GM23248 (cell line): ENCODE results near the gene MCRS1. TPM values are rescaled to one million over a fixed set of nuclear protein-coding genes. Genes with fewer than 3 reads are reported as not detected.

ENCODE experiments used
- DNase-seq: peaks from one replicate; pipeline ENCODE4 v3.0.0-alpha.2; 2015
- H2AFZ ChIP-seq: fragments of 200-600 bp; sonication (generic); 2 replicates; pipeline ENCODE4 v1.6.1; 2016; ENCODE audit warnings: antibody characterized with exemption
- H3F3A ChIP-seq: fragments of 200-600 bp; sonication (generic); 2 replicates; pipeline ENCODE4 v1.6.1; 2016; ENCODE audit warnings: mild to moderate bottlenecking, antibody characterized with exemption, mixed run types; ENCODE audit not compliant: insufficient read depth
- H3K27ac ChIP-seq: fragments of 200-600 bp; sonication (generic); 2 replicates; pipeline ENCODE4 v1.5.1; 2016; ENCODE audit warnings: mild to moderate bottlenecking
- H3K27me3 ChIP-seq: fragments of 200-600 bp; sonication (generic); replicated peaks from 2 replicates; pipeline ENCODE4 v1.6.1; 2016; ENCODE audit warnings: mild to moderate bottlenecking; ENCODE audit not compliant: insufficient read depth
- H3K36me3 ChIP-seq: fragments of 200-600 bp; sonication (generic); 2 replicates; pipeline ENCODE4 v1.6.1; 2016; ENCODE audit warnings: low read depth, mild to moderate bottlenecking
- H3K4me1 ChIP-seq: fragments of 200-600 bp; sonication (generic); 2 replicates; pipeline ENCODE4 v1.6.1; 2016; ENCODE audit warnings: mild to moderate bottlenecking; ENCODE audit not compliant: insufficient read depth
- H3K4me2 ChIP-seq: fragments of 200-600 bp; sonication (generic); one replicate; pipeline ENCODE4 v1.6.1; 2016; ENCODE audit warnings: mild to moderate bottlenecking; ENCODE audit not compliant: unreplicated experiment
- H3K4me3 ChIP-seq: fragments of 200-600 bp; sonication (generic); 2 replicates; pipeline ENCODE4 v1.5.1; 2016; ENCODE audit warnings: mild to moderate bottlenecking
- H3K79me2 ChIP-seq: fragments of 200-600 bp; sonication (generic); 2 replicates; pipeline ENCODE4 v1.6.1; 2016; ENCODE audit warnings: mild to moderate bottlenecking; ENCODE audit not compliant: insufficient read depth
- H3K9ac ChIP-seq: fragments of 200-600 bp; sonication (generic); 2 replicates; pipeline ENCODE4 v1.6.1; 2016; ENCODE audit warnings: mild to moderate bottlenecking
- H3K9me2 ChIP-seq: fragments of 200-600 bp; sonication (generic); 2 replicates; pipeline ENCODE4 v1.6.1; 2016; ENCODE audit warnings: mixed run types, mild to moderate bottlenecking, moderate library complexity; ENCODE audit not compliant: insufficient read depth
- H3K9me3 ChIP-seq: fragments of 200-600 bp; sonication (generic); one replicate; pipeline ENCODE4 v1.6.1; 2017; ENCODE audit warnings: low read depth
- H4K20me1 ChIP-seq: fragments of 200-600 bp; sonication (generic); 2 replicates; pipeline ENCODE4 v1.6.0; 2016; ENCODE audit not compliant: insufficient read depth
- EZH2 ChIP-seq: fragments of 200-600 bp; sonication (generic); IDR thresholded peaks from 2 replicates; pipeline ENCODE4 v1.6.1; 2018; ENCODE audit warnings: antibody characterized with exemption, mild to moderate bottlenecking; ENCODE audit not compliant: insufficient read depth, poor library complexity, severe bottlenecking
- EZH2phosphoT487 ChIP-seq: fragments of 200-600 bp; sonication (generic); IDR thresholded peaks from 2 replicates; pipeline ENCODE4 v1.6.1; 2018; ENCODE audit warnings: antibody characterized with exemption, moderate library complexity, mild to moderate bottlenecking, low read depth; ENCODE audit not compliant: insufficient read depth
- WGBS, 2 experiments: methylation state at CpG; one replicate each; pipeline ENCODE4 v1.1.6; 2015 to 2017; ENCODE audit warnings: low lambda C conversion rate in 2 of 2, low coverage in 1 of 2; ENCODE audit errors: missing lambda C conversion rate in 2 of 2; 5-methylcytosine and 5-hydroxymethylcytosine counted together
- in situ Hi-C: fragments of 300-500 bp; cut with MboI; formaldehyde crosslinking; loops from 2 replicates; pipeline ENCODE4 v1.15.0; 2020
- polyA plus RNA-seq: library from polyadenylated mRNA; unstranded; fragments of >200 nt; fragmentation: Nextera tagmentation; extraction: Ambion mirVana; gene quantifications from 2 replicates; pipeline ENCODE4 v1.2.1, GENCODE V29; 2016
- total RNA-seq: library from RNA; depleted of rRNA; stranded (reverse); fragments of >200 nt; shearing (Covaris generic); gene quantifications from 2 replicates; pipeline ENCODE4 v1.2.3, GENCODE V29; 2014

Gene MCRS1
- total and polyA plus RNA-seq, 2 experiments from 2014 or later = 54.9 to 64.2 TPM

DNA sequence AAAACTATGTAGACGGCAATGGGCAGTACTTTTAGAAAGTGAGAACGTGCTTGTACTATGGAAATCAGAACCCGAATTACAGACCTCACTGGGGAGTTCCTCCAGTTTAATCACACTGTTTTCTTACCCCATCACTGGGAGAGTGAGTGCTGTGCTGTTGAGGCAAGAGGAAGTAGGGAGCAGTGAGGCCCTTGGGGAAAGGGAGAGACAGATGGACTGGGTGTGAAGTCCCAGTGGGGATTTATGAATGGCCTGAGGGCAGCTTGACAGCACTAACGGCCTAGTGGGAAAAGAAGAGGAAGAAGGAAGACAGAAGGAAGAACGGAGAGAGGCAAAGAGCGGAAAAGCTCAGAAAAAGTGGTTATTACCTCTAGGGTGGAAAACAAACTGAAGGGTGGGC is 5.7 kb downstream of the MCRS1 start:
- no peaks in the 10 kb centered on the region for H3K9me2 ChIP-seq
- H4K20me1 ChIP-seq = no peaks in the 10 kb centered on the region
- 90 to 93% methylated on average over 6 of the region's 6 CpGs for WGBS, 2 experiments
- H3K4me1 ChIP-seq = peaks cover 7% of the 10 kb centered on the region; the same call in 1 of the 2 replicates
- peaks cover 2% of the 10 kb centered on the region; the same call in 1 of the 2 replicates for H3K36me3 ChIP-seq
- no peak overlapping the region for H2AFZ ChIP-seq
- H3K4me2 ChIP-seq = no peak overlapping the region
- H3K4me3 ChIP-seq = no peak overlapping the region
- H3K27ac ChIP-seq = no peak overlapping the region
- DNase-seq = no peak
- TF ChIP-seq EZH2phosphoT487 = no peak
- TF ChIP-seq EZH2 = no peak
- no peaks in the 10 kb centered on the region for H3K9me3 ChIP-seq
- no peak overlapping the region for H3K9ac ChIP-seq
- peaks cover 14% of the 10 kb centered on the region for H3K79me2 ChIP-seq
- no peaks in the 10 kb centered on the region for H3K27me3 ChIP-seq
- in situ Hi-C loops = no loop called here
- H3F3A ChIP-seq = no peaks in the 10 kb centered on the region

DNA sequence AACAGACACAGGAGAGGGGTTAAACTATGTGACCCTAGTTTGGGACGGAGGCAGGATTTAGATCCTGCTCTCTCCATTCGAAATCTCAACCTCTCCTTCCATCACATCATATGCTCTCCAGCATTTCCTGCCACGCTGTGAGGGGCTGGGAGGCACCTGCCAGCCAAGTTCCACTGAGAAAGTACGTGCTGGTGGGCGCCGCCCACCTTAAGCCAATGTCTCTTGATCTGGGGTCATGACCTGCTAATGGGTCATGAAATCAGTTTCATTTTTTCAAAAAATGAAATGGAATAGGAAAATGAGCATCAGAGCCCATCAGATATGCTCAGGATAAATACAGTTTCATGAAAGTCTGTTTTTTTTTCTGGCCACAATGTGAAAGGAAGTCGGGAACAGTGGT is 7.2 kb downstream of the MCRS1 start:
- no peaks in the 10 kb centered on the region for H3K9me2 ChIP-seq

GRCh38 chr12:49559011-49559675 is 8.8 kb downstream of the MCRS1 start:
- no peaks in the 10 kb centered on the region for H4K20me1 ChIP-seq
- H3K27ac ChIP-seq = no peak overlapping the region
- H3K9me3 ChIP-seq = no peaks in the 10 kb centered on the region
- WGBS, 2 experiments = 94 to 95% methylated on average over 17 of the region's 17 CpGs
- DNase-seq = no peak
- no peak overlapping the region for H3K9ac ChIP-seq
- in situ Hi-C loops = no loop called here
- no peaks in the 10 kb centered on the region for H3K9me2 ChIP-seq
- H3K4me1 ChIP-seq = no peaks in the 10 kb centered on the region
- H2AFZ ChIP-seq = no peak overlapping the region
- no peak for TF ChIP-seq EZH2
- TF ChIP-seq EZH2phosphoT487 = no peak
- H3K27me3 ChIP-seq = no peaks in the 10 kb centered on the region
- peaks cover 2% of the 10 kb centered on the region; the same call in 1 of the 2 replicates for H3K36me3 ChIP-seq
- no peak overlapping the region for H3K4me3 ChIP-seq
- no peaks in the 10 kb centered on the region for H3F3A ChIP-seq
- no peaks in the 10 kb centered on the region for H3K79me2 ChIP-seq
- H3K4me2 ChIP-seq = no peak overlapping the region

More for the DNA sequence above, 7.2 kb downstream of the MCRS1 start:
- H3K79me2 ChIP-seq = no peaks in the 10 kb centered on the region
- TF ChIP-seq EZH2 (no peak), EZH2phosphoT487 (no peak)
- no peak overlapping the region for H3K27ac ChIP-seq
- no peaks in the 10 kb centered on the region for H4K20me1 ChIP-seq
- no peak for DNase-seq
- H2AFZ ChIP-seq = no peak overlapping the region
- H3K4me2 ChIP-seq = no peak overlapping the region
- H3K9ac ChIP-seq = no peak overlapping the region
- no peaks in the 10 kb centered on the region for H3K27me3 ChIP-seq
- no peaks in the 10 kb centered on the region for H3F3A ChIP-seq
- H3K4me3 ChIP-seq = no peak overlapping the region
- WGBS, 2 experiments = 88 to 95% methylated on average over 7 of the region's 7 CpGs
- no peaks in the 10 kb centered on the region for H3K4me1 ChIP-seq
- in situ Hi-C loops = no loop called here
- H3K36me3 ChIP-seq = peaks cover 2% of the 10 kb centered on the region; the same call in 1 of the 2 replicates
- no peaks in the 10 kb centered on the region for H3K9me3 ChIP-seq

DNA sequence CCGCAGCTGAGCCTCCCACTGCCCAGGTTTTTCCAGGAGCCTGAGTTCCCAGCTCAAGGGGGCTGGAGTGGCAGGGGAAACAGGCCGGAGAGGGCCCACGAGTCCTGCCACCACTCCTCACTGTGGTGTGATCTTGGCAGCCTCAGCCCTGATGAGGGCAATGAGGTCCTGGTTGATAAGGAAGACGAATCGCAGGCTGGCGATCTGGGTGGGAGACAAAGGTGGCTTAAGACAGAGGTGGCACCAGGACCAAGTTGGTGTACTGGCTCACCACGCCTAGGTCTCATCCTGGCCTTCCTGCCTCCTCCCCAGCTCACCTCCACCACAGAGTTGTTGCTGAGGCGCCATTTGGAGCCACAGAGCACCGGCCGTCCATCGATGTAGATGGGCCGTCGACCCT is 9.4 kb downstream of the MCRS1 start:
- Histone ChIP-seq H3K9ac (no peak overlapping the region), H3K4me1 (no peaks in the 10 kb centered on the region), H2AFZ (no peak overlapping the region), H3K27me3 (no peaks in the 10 kb centered on the region), H3K9me2 (no peaks in the 10 kb centered on the region), H3K9me3 (no peaks in the 10 kb centered on the region), H3K4me2 (no peak overlapping the region), H3K4me3 (no peak overlapping the region), H3F3A (no peaks in the 10 kb centered on the region), H3K27ac (no peak overlapping the region), H3K36me3 (peaks cover 2% of the 10 kb centered on the region; the same call in 1 of the 2 replicates), H3K79me2 (no peaks in the 10 kb centered on the region), H4K20me1 (no peaks in the 10 kb centered on the region)
- 83 to 86% methylated on average over 13 of the region's 13 CpGs for WGBS, 2 experiments
- in situ Hi-C loops = no loop called here
- DNase-seq = no peak
- TF ChIP-seq EZH2phosphoT487 = no peak
- no peak for TF ChIP-seq EZH2

- DNase-seq = no peak
- WGBS, 2 experiments = 94 to 95% methylated on average over 6 to 7 of the region's 7 CpGs
- Histone ChIP-seq H3K9ac (no peak overlapping the region), H3K79me2 (no peaks in the 10 kb centered on the region), H3F3A (no peaks in the 10 kb centered on the region), H3K4me3 (no peak overlapping the region), H3K9me3 (no peaks in the 10 kb centered on the region), H2AFZ (no peak overlapping the region), H4K20me1 (no peaks in the 10 kb centered on the region), H3K27me3 (no peaks in the 10 kb centered on the region), H3K27ac (no peak overlapping the region), H3K4me2 (no peak overlapping the region), H3K36me3 (peaks cover 2% of the 10 kb centered on the region; the same call in 1 of the 2 replicates), H3K9me2 (no peaks in the 10 kb centered on the region), H3K4me1 (no peaks in the 10 kb centered on the region)
- no peak for TF ChIP-seq EZH2phosphoT487
- no peak for TF ChIP-seq EZH2
- in situ Hi-C loops = no loop called here
These were observed 10.1 kb downstream of the MCRS1 start for GRCh38 chr12:49557917-49558215.
